Right ventricle myocardium superior (tissue), 1 donor: ENCODE data around the gene CDC27. TPM values are rescaled to one million over a fixed set of nuclear protein-coding genes. Genes with fewer than 3 reads are reported as not detected.
"Not testable (repeated sequence)": the region's sequence is repeated elsewhere in the genome, so short reads cannot be mapped to it uniquely, and the experiment has no call there.

Experiments
- ATAC-seq: fragments of 200-7000 bp; cut with Tn5 transposase; one replicate; pipeline ENCODE4 v1.9.1; 2020; ENCODE audit warnings: mild to moderate bottlenecking; ENCODE audit not compliant: poor library complexity
- DNase-seq: peaks from one replicate; pipeline ENCODE4 v3.0.0-alpha.2; 2020
- intact Hi-C: fragments of 100-400 bp; cut with DNase I; formaldehyde crosslinking; loops from one replicate; pipeline ENCODE4 v1.11.2; 2022
- total RNA-seq: library from RNA; stranded (reverse); fragmentation: NEBNext Ultra II Directional; extraction: Animal tissue kit (Norgen Biotek cat#: 25700); gene quantifications from one replicate; pipeline ENCODE4 v1.2.1, GENCODE V29; 2021
- donor health status: DM: no; HTN: yes; CAD: no; lungs with severe emphysema.

CDC27 gene
- total RNA-seq, 1 donor from 2014 or later = 69.4 TPM

GRCh38 chr17:47201166-47201565 lies 12.1 kb upstream of the CDC27 start:
- DNase-seq (no peak), ATAC-seq (no peak)
- intact Hi-C loops = no loop called here

GRCh38 chr17:47200325-47200664 lies 11.2 kb upstream of the CDC27 start:
- DNase-seq = no peak
- ATAC-seq = no peak
- intact Hi-C loops = no loop called here

- ATAC-seq (no peak), DNase-seq (no peak)
- intact Hi-C loops = no loop called here
Measured at GRCh38 chr17:47199627-47200324, 10.7 kb upstream of the CDC27 start.

GRCh38 chr17:47197821-47198220 lies 8.7 kb upstream of the CDC27 start:
- DNase-seq (no peak), ATAC-seq (no peak)
- intact Hi-C loops = no loop called here

GRCh38 chr17:47193931-47194511 lies 4.9 kb upstream of the CDC27 start:
- intact Hi-C loops = no loop called here
- DNase-seq (no peak), ATAC-seq (no peak)

- intact Hi-C loops = no loop called here
- ATAC-seq (no peak), DNase-seq (no peak)
Measured at GRCh38 chr17:47192554-47192953, 3.5 kb upstream of the CDC27 start.

- DNase-seq = no peak
- intact Hi-C loops = no loop called here
- ATAC-seq = no peak
Measured at GRCh38 chr17:47190770-47191169, 1.7 kb upstream of the CDC27 start.

- intact Hi-C loops = no loop called here
- no peak for ATAC-seq
- DNase-seq = no peak
Measured at GRCh38 chr17:47190243-47190642, 1.1 kb upstream of the CDC27 start.

GRCh38 chr17:47189732-47190237 lies 690 bp upstream of the CDC27 start:
- ATAC-seq (no peak), DNase-seq (no peak)
- intact Hi-C loops = no loop called here

- ATAC-seq = no peak
- intact Hi-C loops = no loop called here
- DNase-seq = no peak
Measured at GRCh38 chr17:47188271-47188875, 722 bp downstream of the CDC27 start.

GRCh38 chr17:47184681-47185080 lies 4.4 kb downstream of the CDC27 start:
- no peak for ATAC-seq
- intact Hi-C loops = no loop called here
- DNase-seq = no peak

- ATAC-seq, DNase-seq, intact Hi-C loops: not testable (repeated sequence)
Measured at GRCh38 chr17:47180988-47181387, 8.1 kb downstream of the CDC27 start.

GRCh38 chr17:47180337-47180736 lies 8.8 kb downstream of the CDC27 start:
- no peak for DNase-seq
- intact Hi-C loops = no loop called here
- no peak for ATAC-seq

- intact Hi-C loops = no loop called here
- peak; percentile 32 for ATAC-seq
- DNase-seq = no peak
Measured at GRCh38 chr17:47179141-47179540, 10.0 kb downstream of the CDC27 start.

GRCh38 chr17:47177261-47177660 lies 11.8 kb downstream of the CDC27 start:
- ATAC-seq (no peak), DNase-seq (no peak)
- intact Hi-C loops = no loop called here

GRCh38 chr17:47176389-47176826 lies 12.7 kb downstream of the CDC27 start:
- intact Hi-C loops = no loop called here
- DNase-seq = no peak
- no peak for ATAC-seq

- DNase-seq, intact Hi-C loops, ATAC-seq: not testable (repeated sequence)
Measured at GRCh38 chr17:47174823-47175222, 14.3 kb downstream of the CDC27 start.

GRCh38 chr17:47172696-47173565 lies 16.2 kb downstream of the CDC27 start:
- intact Hi-C loops = no loop called here
- DNase-seq = no peak

GRCh38 chr17:47170710-47171109 lies 18.4 kb downstream of the CDC27 start:
- ATAC-seq (no peak), DNase-seq (no peak)
- intact Hi-C loops = no loop called here

More at GRCh38 chr17:47172696-47173565, 16.2 kb downstream of the CDC27 start:
- no peak for ATAC-seq
